IPS DF 6.9 (cell line): ENCODE results near the gene TNFRSF25.

Experiments used
- DNase-seq: peaks from one replicate; pipeline ENCODE4 v3.0.0-alpha.2; 2013; ENCODE audit warnings: low read depth, low spot score
- H3K27ac ChIP-seq: one replicate; pipeline ENCODE4 v1.5.1; 2013; ENCODE audit warnings: low read length, control low read depth
- H3K27me3 ChIP-seq: 2 replicates; pipeline ENCODE4 v1.6.1; 2013; ENCODE audit warnings: mild to moderate bottlenecking, low read length; ENCODE audit not compliant: control insufficient read depth, insufficient read depth
- H3K36me3 ChIP-seq: 2 replicates; pipeline ENCODE4 v1.6.1; 2013; ENCODE audit warnings: low read length; ENCODE audit not compliant: control insufficient read depth, insufficient read depth
- H3K4me1 ChIP-seq: 2 replicates; pipeline ENCODE4 v1.6.1; 2013; ENCODE audit warnings: low read length; ENCODE audit not compliant: control insufficient read depth, insufficient read depth
- H3K4me3 ChIP-seq: 2 replicates; pipeline ENCODE4 v1.5.1; 2013; ENCODE audit warnings: mild to moderate bottlenecking, low read length
- H3K9me3 ChIP-seq: 2 replicates; pipeline ENCODE4 v1.6.1; 2013; ENCODE audit warnings: low read length, inconsistent platforms; ENCODE audit not compliant: control insufficient read depth, insufficient read depth
- WGBS: extraction: QIAGEN DNeasy Blood & Tissue Kit; methylation state at CpG from one replicate; pipeline ENCODE4 v1.1.7; 2013; ENCODE audit warnings: mixed read lengths, missing lambda C conversion rate; ENCODE audit not compliant: insufficient read length, insufficient coverage; 5-methylcytosine and 5-hydroxymethylcytosine counted together

Gene TNFRSF25

GRCh38 chr1:6421266-6421665 lies 44.7 kb downstream of the TNFRSF25 start:
- H3K36me3 ChIP-seq = no peaks in the 10 kb centered on the region; the same call in 1 of the 2 replicates
- no peak overlapping the region for H3K4me3 ChIP-seq
- DNase-seq = no peak
- no peak overlapping the region for H3K27ac ChIP-seq
- H3K9me3 ChIP-seq = no peaks in the 10 kb centered on the region
- WGBS = no CpG with 5 or more reads among the region's 4 CpGs
- peaks cover 79% of the 10 kb centered on the region for H3K27me3 ChIP-seq
- peaks cover 15% of the 10 kb centered on the region for H3K4me1 ChIP-seq

GRCh38 chr1:6420454-6421042 lies 45.4 kb downstream of the TNFRSF25 start:
- no peaks in the 10 kb centered on the region for H3K9me3 ChIP-seq
- H3K27me3 ChIP-seq = peaks cover 75% of the 10 kb centered on the region
- DNase-seq = no peak
- no peaks in the 10 kb centered on the region; the same call in 1 of the 2 replicates for H3K36me3 ChIP-seq
- no peak overlapping the region for H3K27ac ChIP-seq
- H3K4me3 ChIP-seq = peak overlapping the region; percentile 39; the same call in 1 of the 2 replicates
- peaks cover 15% of the 10 kb centered on the region for H3K4me1 ChIP-seq
- no CpG with 5 or more reads among the region's 44 CpGs for WGBS

- no peak for DNase-seq
- no peaks in the 10 kb centered on the region for H3K9me3 ChIP-seq
- peaks cover 12% of the 10 kb centered on the region for H3K4me1 ChIP-seq
- WGBS = no CpG with 5 or more reads among the region's 62 CpGs
- peak within 1 kb of the TSS; percentile 39; the same call in 1 of the 2 replicates for H3K4me3 ChIP-seq
- H3K36me3 ChIP-seq = no peaks in the 10 kb centered on the region; the same call in 1 of the 2 replicates
- peaks cover 69% of the 10 kb centered on the region for H3K27me3 ChIP-seq
- no peak within 1 kb of the TSS for H3K27ac ChIP-seq
These were observed 46.0 kb downstream of the TNFRSF25 start, which contains the start of gene HES2 for GRCh38 chr1:6419804-6420453. Gene HES2 (minus strand): TSS chr1:6419919. CDS start chr1:6419820, 99 bp downstream.

DNA sequence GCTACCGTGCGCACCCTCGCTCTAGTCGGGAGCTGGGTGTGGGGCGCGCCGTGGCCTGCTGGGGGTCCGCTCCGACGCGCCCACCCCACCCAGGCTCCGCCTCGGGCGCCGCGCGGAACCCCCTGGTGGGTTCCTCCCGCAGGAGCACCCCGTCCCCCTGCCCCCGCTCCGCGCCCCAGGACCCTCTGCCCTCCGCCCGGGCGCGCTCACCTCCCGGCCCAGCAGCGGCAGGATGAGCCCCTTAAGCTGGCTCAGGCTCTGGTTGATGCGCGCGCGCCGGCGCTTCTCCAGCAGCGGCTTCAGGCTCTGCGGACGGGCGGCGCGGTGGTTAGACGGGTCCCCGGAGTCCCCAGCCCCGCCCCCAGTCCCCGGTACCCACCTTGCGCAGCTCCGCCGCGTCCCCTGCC lies 46.6 kb downstream of the TNFRSF25 start:
- peaks cover 65% of the 10 kb centered on the region for H3K27me3 ChIP-seq
- no peaks in the 10 kb centered on the region for H3K36me3 ChIP-seq
- no peak for DNase-seq
- no peaks in the 10 kb centered on the region for H3K9me3 ChIP-seq
- H3K4me3 ChIP-seq = peak overlapping the region; percentile 39; the same call in 1 of the 2 replicates
- peaks cover 11% of the 10 kb centered on the region for H3K4me1 ChIP-seq
- WGBS = no CpG with 5 or more reads among the region's 48 CpGs
- no peak overlapping the region for H3K27ac ChIP-seq

DNA sequence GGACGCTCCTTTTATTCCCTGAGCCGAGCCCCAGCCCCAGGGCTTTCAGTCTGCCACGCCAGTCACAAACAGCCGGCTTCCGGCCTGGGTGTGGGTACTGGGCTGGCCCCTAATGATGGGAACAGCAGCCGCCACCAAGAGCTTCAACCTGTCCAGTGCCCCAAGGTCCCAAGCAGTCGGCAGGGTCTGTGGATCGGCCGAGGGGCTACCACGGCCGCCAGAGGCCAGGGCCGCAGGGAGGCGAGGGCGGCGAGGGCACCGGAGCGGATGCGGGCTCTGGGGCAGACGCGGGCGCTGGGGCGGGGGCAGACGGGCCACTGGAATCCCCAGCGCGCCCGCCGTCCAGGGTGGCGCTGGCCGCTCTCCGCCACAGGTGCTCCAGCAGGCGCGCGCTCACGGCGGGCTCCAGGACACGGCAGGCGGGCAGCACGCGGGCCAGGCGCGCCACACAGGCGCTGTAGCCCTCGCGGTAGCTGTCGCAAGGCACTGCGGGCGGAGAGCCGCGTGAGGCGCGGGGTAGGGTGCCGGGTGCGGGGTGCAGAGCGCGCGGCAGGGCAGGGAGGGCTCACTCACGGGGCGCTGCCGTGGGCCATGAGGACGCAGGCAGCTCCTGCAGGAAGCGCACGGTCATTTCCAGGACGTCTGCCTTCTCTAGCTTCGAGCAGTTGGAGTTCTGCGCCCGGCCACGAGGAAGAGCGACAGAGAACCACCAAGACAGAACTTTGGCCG lies 47.1 kb downstream of the TNFRSF25 start:
- Histone ChIP-seq H3K27ac (no peak overlapping the region), H3K4me3 (peak overlapping the region; percentile 39; the same call in 1 of the 2 replicates), H3K9me3 (no peaks in the 10 kb centered on the region), H3K4me1 (peaks cover 11% of the 10 kb centered on the region), H3K27me3 (peaks cover 59% of the 10 kb centered on the region), H3K36me3 (no peaks in the 10 kb centered on the region)
- no peak for DNase-seq
- no CpG with 5 or more reads among the region's 69 CpGs for WGBS

GRCh38 chr1:6417961-6418667 lies 47.9 kb downstream of the TNFRSF25 start:
- no peaks in the 10 kb centered on the region for H3K9me3 ChIP-seq
- no peak overlapping the region for H3K4me3 ChIP-seq
- H3K36me3 ChIP-seq = no peaks in the 10 kb centered on the region
- DNase-seq = no peak
- no CpG with 5 or more reads among the region's 8 CpGs for WGBS
- H3K4me1 ChIP-seq = peaks cover 9% of the 10 kb centered on the region
- H3K27me3 ChIP-seq = peaks cover 54% of the 10 kb centered on the region
- no peak overlapping the region for H3K27ac ChIP-seq

DNA sequence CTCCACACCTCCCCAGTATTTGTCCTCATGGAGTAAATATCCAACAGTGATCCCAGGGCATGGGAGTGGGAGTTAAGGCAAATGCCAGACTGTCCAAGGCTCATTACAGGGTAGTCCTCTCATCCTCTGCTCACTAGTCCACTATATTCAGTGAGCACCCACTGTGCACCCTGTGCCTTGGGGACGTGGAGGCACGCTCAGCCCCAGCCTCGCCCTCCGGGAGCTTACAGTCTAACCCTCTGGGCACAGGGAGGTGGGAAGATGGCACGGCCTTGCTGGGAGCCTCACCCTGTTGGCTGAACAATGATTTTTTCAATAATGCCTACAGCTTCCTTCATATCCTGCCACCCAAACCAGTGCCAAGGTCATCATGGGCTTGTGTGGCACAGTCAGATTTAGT lies 49.1 kb downstream of the TNFRSF25 start:
- H3K36me3 ChIP-seq = no peaks in the 10 kb centered on the region
- DNase-seq = no peak
- no peak overlapping the region for H3K27ac ChIP-seq
- no peak overlapping the region for H3K4me3 ChIP-seq
- peaks cover 52% of the 10 kb centered on the region for H3K27me3 ChIP-seq
- WGBS = no CpG with 5 or more reads among the region's 5 CpGs
- H3K9me3 ChIP-seq = no peaks in the 10 kb centered on the region
- H3K4me1 ChIP-seq = peaks cover 9% of the 10 kb centered on the region

GRCh38 chr1:6416295-6416656 lies 49.7 kb downstream of the TNFRSF25 start:
- no peak for DNase-seq
- Histone ChIP-seq H3K9me3 (no peaks in the 10 kb centered on the region), H3K4me3 (no peak overlapping the region), H3K27me3 (peaks cover 45% of the 10 kb centered on the region), H3K4me1 (peaks cover 9% of the 10 kb centered on the region), H3K36me3 (no peaks in the 10 kb centered on the region), H3K27ac (no peak overlapping the region)
- no CpG with 5 or more reads among the region's 8 CpGs for WGBS

DNA sequence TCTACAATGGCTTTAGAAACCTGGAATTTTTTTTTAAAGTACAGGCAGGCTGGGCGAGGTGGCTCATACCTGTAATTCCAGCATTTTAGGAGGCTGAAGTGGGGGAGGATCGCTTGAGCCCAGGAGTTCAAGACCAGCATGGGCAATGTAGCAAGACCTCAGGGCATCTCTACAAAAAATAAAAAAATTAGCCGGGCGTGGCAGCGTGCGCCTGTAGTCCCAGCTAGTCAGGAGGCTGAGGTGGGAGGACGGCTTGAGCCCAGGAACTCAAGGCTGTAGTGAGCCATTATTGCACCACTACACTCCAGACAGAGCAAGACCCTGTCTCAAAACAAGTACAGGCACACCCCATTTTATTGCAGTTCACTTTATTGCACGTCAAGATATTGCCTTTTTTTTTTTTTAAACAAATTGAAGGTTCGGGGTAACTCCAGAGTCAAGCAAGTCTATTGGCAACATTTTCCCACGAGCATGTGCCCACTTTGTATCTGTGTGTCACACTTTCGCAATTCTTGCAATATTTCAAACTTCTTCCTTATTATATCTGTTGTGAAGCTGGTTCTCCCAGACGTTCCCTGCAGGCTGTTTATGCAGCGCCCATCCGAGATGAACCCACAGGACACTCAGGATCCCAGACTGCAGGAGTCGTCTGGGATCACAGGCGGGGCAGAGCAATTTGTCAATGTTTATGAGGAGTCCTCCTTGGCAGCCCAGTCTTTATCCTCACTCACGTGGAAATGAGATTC lies 50.9 kb downstream of the TNFRSF25 start:
- no peak for DNase-seq
- Histone ChIP-seq H3K4me1 (peaks cover 5% of the 10 kb centered on the region; the same call in 1 of the 2 replicates), H3K4me3 (no peak overlapping the region), H3K9me3 (no peaks in the 10 kb centered on the region), H3K27ac (no peak overlapping the region), H3K27me3 (peaks cover 33% of the 10 kb centered on the region), H3K36me3 (no peaks in the 10 kb centered on the region)
- no CpG with 5 or more reads among the region's 17 CpGs for WGBS
